T-helper 1 cell treated with Interleukin-12 subunit alpha and Interleukin-12 subunit beta and Interleukin-4 antibody, amounts not matched to agents 30 μg/mL and 1 μg/mL, for 36 hours (primary cell): Measurements from ENCODE around the gene MYO3B.
A peak's percentile ranks its signal among the peaks of the same experiment; 100 is the strongest.

ENCODE experiments used
- H3K27ac Mint-ChIP-seq: one replicate; pipeline ENCODE4 v1.8.0; 2021; ENCODE audit warnings: mild to moderate bottlenecking, mixed read lengths
- H3K27me3 Mint-ChIP-seq: one replicate; pipeline ENCODE4 v1.8.0; 2021; ENCODE audit warnings: low read depth, mixed read lengths
- H3K36me3 Mint-ChIP-seq: one replicate; pipeline ENCODE4 v1.8.0; 2021; ENCODE audit warnings: low read depth, mixed read lengths
- H3K4me1 Mint-ChIP-seq: one replicate; pipeline ENCODE4 v1.8.0; 2021; ENCODE audit warnings: low read depth, mixed read lengths
- H3K4me3 Mint-ChIP-seq: one replicate; pipeline ENCODE4 v1.8.0; 2021; ENCODE audit warnings: mild to moderate bottlenecking, moderate library complexity, mixed read lengths
- H3K9me3 Mint-ChIP-seq: one replicate; pipeline ENCODE4 v1.8.0; 2021; ENCODE audit warnings: mixed read lengths

The MYO3B gene

GRCh38 chr2:170321526-170321925, 143.6 kb downstream of the MYO3B start:
- Mint-ChIP-seq H3K36me3 (no peaks in the 10 kb centered on the region), H3K27me3 (peaks cover 24% of the 10 kb centered on the region), H3K27ac (no peak overlapping the region)

GRCh38 chr2:170322140-170322766, 144.3 kb downstream of the MYO3B start:
- Mint-ChIP-seq H3K27ac (no peak overlapping the region), H3K27me3 (peaks cover 24% of the 10 kb centered on the region), H3K4me3 (no peak overlapping the region), H3K9me3 (peaks cover 6% of the 10 kb centered on the region), H3K36me3 (no peaks in the 10 kb centered on the region), H3K4me1 (no peaks in the 10 kb centered on the region)

More at GRCh38 chr2:170321526-170321925, 143.6 kb downstream of the MYO3B start:
- Mint-ChIP-seq H3K4me1 (no peaks in the 10 kb centered on the region), H3K4me3 (no peak overlapping the region), H3K9me3 (peaks cover 6% of the 10 kb centered on the region)

DNA sequence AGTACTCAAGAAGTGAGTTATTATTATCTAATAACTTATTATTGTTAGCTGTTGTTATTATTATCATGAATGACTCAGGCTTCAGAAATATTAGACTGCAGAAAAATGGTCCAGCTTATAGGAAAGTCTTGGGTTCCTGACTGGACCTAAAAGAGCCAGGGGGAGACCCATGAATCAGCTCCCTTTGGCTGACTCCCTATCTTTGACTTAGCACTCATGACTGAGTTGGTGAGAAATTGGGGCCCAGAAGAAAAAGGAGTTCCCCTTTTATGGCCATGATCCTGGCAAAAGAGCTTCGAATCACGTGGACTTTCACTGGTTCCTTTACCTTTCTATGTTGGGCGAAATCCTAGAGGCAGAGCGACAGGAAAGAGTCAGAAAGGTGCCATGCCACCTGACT, 145.8 kb downstream of the MYO3B start:
- Mint-ChIP-seq H3K9me3 (peaks cover 6% of the 10 kb centered on the region), H3K4me1 (no peaks in the 10 kb centered on the region), H3K4me3 (no peak overlapping the region), H3K36me3 (no peaks in the 10 kb centered on the region), H3K27ac (no peak overlapping the region), H3K27me3 (peaks cover 17% of the 10 kb centered on the region)

GRCh38 chr2:170324640-170325046, 146.7 kb downstream of the MYO3B start:
- Mint-ChIP-seq H3K4me3 (no peak overlapping the region), H3K4me1 (no peaks in the 10 kb centered on the region), H3K9me3 (peaks cover 3% of the 10 kb centered on the region), H3K27ac (no peak overlapping the region), H3K36me3 (no peaks in the 10 kb centered on the region), H3K27me3 (peaks cover 12% of the 10 kb centered on the region)

GRCh38 chr2:170330881-170331280, 152.9 kb downstream of the MYO3B start:
- Mint-ChIP-seq H3K9me3 (peaks cover 7% of the 10 kb centered on the region), H3K4me1 (peaks cover 2% of the 10 kb centered on the region), H3K4me3 (no peak overlapping the region), H3K27ac (no peak overlapping the region), H3K36me3 (no peaks in the 10 kb centered on the region), H3K27me3 (peaks cover 29% of the 10 kb centered on the region)

- Mint-ChIP-seq H3K27me3 (peaks cover 26% of the 10 kb centered on the region), H3K27ac (no peak overlapping the region), H3K4me3 (no peak overlapping the region), H3K4me1 (peaks cover 10% of the 10 kb centered on the region), H3K36me3 (no peaks in the 10 kb centered on the region), H3K9me3 (peaks cover 7% of the 10 kb centered on the region)
Measured at GRCh38 chr2:170332676-170333402, 154.9 kb downstream of the MYO3B start.

- Mint-ChIP-seq H3K27ac (no peak overlapping the region), H3K9me3 (peaks cover 7% of the 10 kb centered on the region), H3K4me3 (no peak overlapping the region), H3K36me3 (no peaks in the 10 kb centered on the region), H3K4me1 (peaks cover 13% of the 10 kb centered on the region), H3K27me3 (peaks cover 26% of the 10 kb centered on the region)
Measured at GRCh38 chr2:170335351-170335750, 157.4 kb downstream of the MYO3B start.

- Mint-ChIP-seq H3K4me1 (peaks cover 18% of the 10 kb centered on the region), H3K4me3 (no peak overlapping the region), H3K27me3 (peaks cover 26% of the 10 kb centered on the region), H3K36me3 (no peaks in the 10 kb centered on the region), H3K27ac (no peak overlapping the region), H3K9me3 (peaks cover under 1% of the 10 kb centered on the region)
Measured at GRCh38 chr2:170336408-170336807, 158.5 kb downstream of the MYO3B start.

- Mint-ChIP-seq H3K27ac (no peak overlapping the region), H3K9me3 (no peaks in the 10 kb centered on the region), H3K36me3 (no peaks in the 10 kb centered on the region), H3K27me3 (peaks cover 22% of the 10 kb centered on the region), H3K4me1 (peaks cover 23% of the 10 kb centered on the region), H3K4me3 (no peak overlapping the region)
Measured at GRCh38 chr2:170336916-170337315, 159.0 kb downstream of the MYO3B start.

DNA sequence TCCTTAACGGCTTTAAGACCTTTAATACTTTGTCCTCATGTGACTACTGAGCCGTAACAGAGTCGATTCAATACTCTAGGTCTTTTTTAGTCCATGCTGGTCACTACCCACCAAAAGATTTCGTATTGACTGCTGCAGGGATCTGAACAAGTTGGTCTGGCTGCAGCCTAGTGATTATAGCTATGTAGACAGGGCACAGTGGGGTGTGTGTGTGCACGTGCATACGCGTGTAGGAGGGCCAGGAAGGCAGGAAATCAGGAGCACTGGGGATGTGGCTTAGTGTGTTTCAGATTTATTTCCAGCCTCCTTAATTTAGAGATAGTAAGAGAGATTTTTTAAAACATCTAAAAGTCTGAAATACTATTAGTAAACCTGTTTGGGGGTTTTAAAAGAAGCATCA, 161.4 kb downstream of the MYO3B start:
- no peak overlapping the region for H3K4me3 Mint-ChIP-seq
- no peaks in the 10 kb centered on the region for H3K36me3 Mint-ChIP-seq
- H3K27ac Mint-ChIP-seq = no peak overlapping the region
- peaks cover 28% of the 10 kb centered on the region for H3K4me1 Mint-ChIP-seq
- no peaks in the 10 kb centered on the region for H3K9me3 Mint-ChIP-seq
- peaks cover 5% of the 10 kb centered on the region for H3K27me3 Mint-ChIP-seq

GRCh38 chr2:170339750-170340692, 162.1 kb downstream of the MYO3B start:
- Mint-ChIP-seq H3K27ac (no peak overlapping the region), H3K4me3 (no peak overlapping the region), H3K4me1 (peaks cover 28% of the 10 kb centered on the region), H3K9me3 (no peaks in the 10 kb centered on the region), H3K27me3 (no peaks in the 10 kb centered on the region), H3K36me3 (no peaks in the 10 kb centered on the region)

DNA sequence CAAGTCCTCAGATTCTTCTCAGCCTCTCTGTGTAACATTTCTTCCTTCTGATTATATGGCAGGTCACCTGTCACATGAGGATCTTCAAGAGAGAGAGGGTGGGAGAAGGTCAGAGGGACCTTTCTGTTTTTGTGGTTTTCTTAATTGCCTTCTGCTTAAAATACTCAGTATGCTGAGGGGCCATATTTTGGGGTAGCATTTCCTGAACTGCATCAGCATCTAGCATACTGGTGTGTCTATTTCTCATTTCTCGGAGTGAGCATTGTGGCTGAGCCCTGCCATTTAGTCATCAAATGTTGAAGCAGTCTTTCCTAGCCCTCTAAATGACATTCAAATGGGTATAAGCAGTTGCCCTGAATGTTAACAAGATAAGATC, 162.7 kb downstream of the MYO3B start:
- Mint-ChIP-seq H3K4me3 (no peak overlapping the region), H3K4me1 (peaks cover 28% of the 10 kb centered on the region), H3K9me3 (no peaks in the 10 kb centered on the region), H3K27me3 (no peaks in the 10 kb centered on the region), H3K27ac (no peak overlapping the region), H3K36me3 (no peaks in the 10 kb centered on the region)

DNA sequence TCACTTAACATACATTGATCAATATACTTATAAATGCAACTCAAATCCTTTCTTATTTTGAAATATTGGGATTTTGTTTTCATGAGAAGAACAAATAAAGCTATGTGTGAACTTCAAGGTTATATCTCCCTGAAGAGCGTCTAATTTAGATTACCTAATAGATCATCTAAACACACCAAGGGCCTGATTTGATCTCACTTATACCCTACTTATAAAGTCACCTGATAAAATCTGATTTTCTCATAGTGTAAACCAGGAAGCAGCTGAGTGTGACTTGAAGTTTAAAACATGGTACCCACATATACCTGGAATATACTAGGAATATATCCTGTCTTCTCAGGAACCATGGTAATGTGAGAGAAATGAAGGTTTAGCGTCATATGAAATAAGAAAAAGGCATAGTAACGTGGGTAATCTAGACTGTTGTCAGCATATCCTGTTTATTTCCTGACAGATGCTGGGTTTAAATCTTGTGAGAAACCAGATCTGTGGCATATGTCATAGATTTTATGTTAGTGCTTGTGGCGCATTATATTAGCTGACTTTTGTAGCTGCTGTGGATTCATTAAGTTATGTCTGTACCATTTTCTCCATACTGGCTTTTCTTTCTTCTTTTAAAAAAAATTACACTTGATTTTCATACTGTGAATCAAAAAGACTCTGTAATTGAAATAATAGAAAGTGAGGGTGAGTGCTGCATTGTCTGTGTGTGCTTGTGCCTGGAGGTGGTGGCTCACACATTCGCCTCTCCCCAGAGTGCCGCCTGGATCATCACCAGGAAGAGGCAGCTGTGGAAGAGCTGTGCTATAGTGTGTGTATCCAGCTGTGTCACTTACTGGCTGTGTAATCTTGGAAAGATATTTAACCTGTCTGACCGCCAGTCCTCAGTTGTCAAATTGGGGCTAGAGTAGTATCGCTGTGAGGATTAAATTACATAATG, 164.0 kb downstream of the MYO3B start:
- no peaks in the 10 kb centered on the region for H3K36me3 Mint-ChIP-seq
- no peaks in the 10 kb centered on the region for H3K27me3 Mint-ChIP-seq
- no peaks in the 10 kb centered on the region for H3K9me3 Mint-ChIP-seq
- H3K27ac Mint-ChIP-seq = peak overlapping the region; percentile 27
- H3K4me1 Mint-ChIP-seq = peaks cover 18% of the 10 kb centered on the region
- no peak overlapping the region for H3K4me3 Mint-ChIP-seq
